ENCODE data around the gene CHIA.

The CHIA gene

DNA sequence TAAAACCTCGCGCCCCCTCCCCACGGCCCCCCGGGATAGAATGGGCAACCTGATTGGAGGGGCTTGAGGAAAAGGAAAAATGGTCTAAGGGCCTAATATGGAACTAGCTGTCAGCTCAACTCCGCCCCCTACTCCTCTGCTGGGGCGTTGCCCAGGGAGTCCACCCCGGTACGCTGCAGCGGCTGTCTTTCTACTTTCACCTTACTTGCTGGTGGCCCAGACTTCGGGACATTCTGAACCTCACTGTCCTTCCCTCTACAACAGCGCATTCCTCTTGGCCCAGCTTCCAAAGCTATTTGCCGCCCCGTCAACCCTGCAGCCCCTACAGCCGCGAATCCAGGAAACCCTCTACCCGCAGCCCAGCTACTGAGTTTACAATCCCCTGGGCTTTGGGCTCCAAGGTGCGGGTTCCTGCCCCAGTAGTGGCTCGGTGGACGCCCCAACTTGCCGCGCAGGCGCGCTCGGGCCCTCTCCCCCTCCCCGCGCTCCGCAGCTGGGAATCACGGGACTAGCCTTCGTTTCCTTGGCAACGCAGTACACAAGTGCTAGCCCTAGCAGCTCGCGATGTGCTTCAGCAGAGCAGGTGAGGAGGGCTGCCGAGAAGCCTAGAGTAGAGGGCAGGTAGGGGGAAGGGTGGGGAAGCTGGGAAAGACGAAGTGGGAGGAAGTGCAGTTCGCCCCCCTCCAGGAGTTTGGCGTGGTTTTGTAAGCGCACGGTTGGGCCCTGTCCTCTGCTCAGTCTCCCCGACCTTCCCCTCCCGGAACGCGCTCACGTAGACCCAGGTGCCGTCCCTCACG is 55.6 kb downstream of the CHIA start:
- Histone ChIP-seq H3K9me2 (replicated peaks; ENCODE audit: control insufficient read depth, low read length) (no peaks in the 10 kb centered on the region), H3K4me3 (ENCODE audit: low read length) (peak overlapping the region; percentile 85), H3K4me2 (ENCODE audit: low read length) (peak overlapping the region; percentile 98), H4K20me1 (ENCODE audit: control insufficient read depth, insufficient read depth, low read depth, low read length) (no peaks in the 10 kb centered on the region), H3K79me2 (ENCODE audit: control insufficient read depth, low read length) (no peaks in the 10 kb centered on the region), H3K9me3 (ENCODE audit: control insufficient read depth, insufficient read depth, low read length) (no peaks in the 10 kb centered on the region), H3K4me1 (ENCODE audit: control insufficient read depth, low read length) (peaks cover 16% of the 10 kb centered on the region), H3K36me3 (ENCODE audit: control insufficient read depth, low read length) (no peaks in the 10 kb centered on the region), H3K27me3 (ENCODE audit: control insufficient read depth, low read length) (no peaks in the 10 kb centered on the region), H3F3A (ENCODE audit: control insufficient read depth, insufficient read depth) (peaks cover 3% of the 10 kb centered on the region; the same call in 1 of the 2 replicates), H3K27ac (ENCODE audit: low read depth, low read length) (no peak overlapping the region)
- TF ChIP-seq CTCF (IDR thresholded peaks at IDR 0.05; ENCODE audit: low read depth, low read length, poor library complexity, severe bottlenecking) (peak; percentile 42), EZH2phosphoT487 (IDR thresholded peaks at IDR 0.05; ENCODE audit: borderline replicate concordance, low read length) (no peak)

- Histone ChIP-seq H3K4me3 (ENCODE audit: low read length) (peak overlapping the region; percentile 85; the same call in 1 of the 2 replicates), H3K27me3 (ENCODE audit: control insufficient read depth, low read length) (no peaks in the 10 kb centered on the region)
Measured at GRCh38 chr1:111347026-111347425, 56.4 kb downstream of the CHIA start.

DNA sequence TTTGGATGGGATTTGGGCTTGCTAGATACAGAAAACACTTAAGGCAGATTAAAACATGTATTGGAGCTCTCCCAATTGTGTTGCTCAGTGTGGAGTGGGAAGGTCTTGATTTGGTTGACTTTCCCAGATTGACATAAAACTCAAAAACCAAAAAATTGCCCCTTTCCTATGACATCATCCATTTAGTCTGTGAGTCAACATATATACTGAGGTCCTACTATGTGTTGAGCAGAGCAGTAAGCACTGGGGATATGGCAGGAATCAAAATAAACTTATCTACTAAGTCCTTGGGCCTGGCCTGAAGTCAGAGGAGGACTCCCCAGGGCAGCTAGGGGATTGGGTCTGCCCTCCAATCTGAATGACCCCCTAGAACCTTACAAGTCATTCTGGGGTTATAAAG is 61.0 kb downstream of the CHIA start:
- Histone ChIP-seq H3F3A (ENCODE audit: control insufficient read depth, insufficient read depth) (no peaks in the 10 kb centered on the region), H3K9me2 (replicated peaks; ENCODE audit: control insufficient read depth, low read length) (no peaks in the 10 kb centered on the region), H3K27ac (ENCODE audit: low read depth, low read length) (no peak overlapping the region), H3K4me3 (ENCODE audit: low read length) (no peak overlapping the region), H3K36me3 (ENCODE audit: control insufficient read depth, low read length) (no peaks in the 10 kb centered on the region), H3K79me2 (ENCODE audit: control insufficient read depth, low read length) (no peaks in the 10 kb centered on the region), H4K20me1 (ENCODE audit: control insufficient read depth, insufficient read depth, low read depth, low read length) (no peaks in the 10 kb centered on the region), H3K9me3 (ENCODE audit: control insufficient read depth, insufficient read depth, low read length) (no peaks in the 10 kb centered on the region), H3K4me2 (ENCODE audit: low read length) (no peak overlapping the region), H3K27me3 (ENCODE audit: control insufficient read depth, low read length) (no peaks in the 10 kb centered on the region), H3K4me1 (ENCODE audit: control insufficient read depth, low read length) (peaks cover 2% of the 10 kb centered on the region)
- no peak for TF ChIP-seq CTCF (IDR thresholded peaks at IDR 0.05; ENCODE audit: low read depth, low read length, poor library complexity, severe bottlenecking)
- TF ChIP-seq EZH2phosphoT487 (IDR thresholded peaks at IDR 0.05; ENCODE audit: borderline replicate concordance, low read length), result no peak

More at GRCh38 chr1:111347026-111347425, 56.4 kb downstream of the CHIA start:
- Histone ChIP-seq H3K79me2 (ENCODE audit: control insufficient read depth, low read length) (no peaks in the 10 kb centered on the region), H4K20me1 (ENCODE audit: control insufficient read depth, insufficient read depth, low read depth, low read length) (no peaks in the 10 kb centered on the region), H3K9me3 (ENCODE audit: control insufficient read depth, insufficient read depth, low read length) (no peaks in the 10 kb centered on the region), H3K27ac (ENCODE audit: low read depth, low read length) (no peak overlapping the region), H3K4me1 (ENCODE audit: control insufficient read depth, low read length) (peaks cover 16% of the 10 kb centered on the region), H3F3A (ENCODE audit: control insufficient read depth, insufficient read depth) (peaks cover 3% of the 10 kb centered on the region; the same call in 1 of the 2 replicates), H3K36me3 (ENCODE audit: control insufficient read depth, low read length) (no peaks in the 10 kb centered on the region), H3K4me2 (ENCODE audit: low read length) (peak overlapping the region; percentile 98), H3K9me2 (replicated peaks; ENCODE audit: control insufficient read depth, low read length) (no peaks in the 10 kb centered on the region)
- no peak for TF ChIP-seq CTCF (IDR thresholded peaks at IDR 0.05; ENCODE audit: low read depth, low read length, poor library complexity, severe bottlenecking)
- no peak for TF ChIP-seq EZH2phosphoT487 (IDR thresholded peaks at IDR 0.05; ENCODE audit: borderline replicate concordance, low read length)

Measured in DOHH2 (cell line).